Superior temporal gyrus (tissue), 1 donor: Measurements from ENCODE around the gene RARG.
"Not testable (repeated sequence)": the region's sequence is repeated elsewhere in the genome, so short reads cannot be mapped to it uniquely, and the experiment has no call there.

ENCODE experiments used
- DNase-seq: peaks from one replicate; pipeline ENCODE4 v3.0.0-alpha.2; 2016; ENCODE audit errors: extremely low spot score

The RARG gene

DNA sequence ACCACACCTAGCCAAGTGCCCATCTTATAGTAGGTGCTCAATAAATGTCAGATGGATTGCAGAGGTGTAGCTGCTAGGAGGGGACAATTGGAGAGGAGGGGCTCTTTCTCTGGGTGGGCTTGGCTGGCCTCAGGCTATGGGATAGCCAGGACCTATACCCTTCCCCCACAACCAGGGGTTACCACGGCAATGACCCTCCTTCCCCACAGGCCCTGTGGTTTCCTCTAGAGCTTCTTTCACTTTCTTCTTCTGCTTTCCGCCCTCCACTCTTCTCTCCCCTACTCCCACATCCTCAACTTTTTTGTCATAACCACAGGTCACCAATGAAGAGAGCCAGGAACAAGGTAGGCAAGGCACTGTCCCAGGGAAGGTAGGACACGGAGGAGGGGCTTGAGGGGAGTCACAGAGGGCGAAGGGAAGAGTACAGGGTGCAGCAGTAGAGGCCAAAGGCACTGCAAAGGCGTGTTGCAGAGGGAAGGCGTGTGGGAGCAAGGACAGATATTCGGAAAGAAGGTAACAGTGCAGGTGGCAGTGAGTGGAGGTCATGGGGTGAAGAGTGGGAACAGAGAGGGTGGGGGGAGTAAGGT, 23.0 kb downstream of the RARG start:
- no peak for DNase-seq

DNA sequence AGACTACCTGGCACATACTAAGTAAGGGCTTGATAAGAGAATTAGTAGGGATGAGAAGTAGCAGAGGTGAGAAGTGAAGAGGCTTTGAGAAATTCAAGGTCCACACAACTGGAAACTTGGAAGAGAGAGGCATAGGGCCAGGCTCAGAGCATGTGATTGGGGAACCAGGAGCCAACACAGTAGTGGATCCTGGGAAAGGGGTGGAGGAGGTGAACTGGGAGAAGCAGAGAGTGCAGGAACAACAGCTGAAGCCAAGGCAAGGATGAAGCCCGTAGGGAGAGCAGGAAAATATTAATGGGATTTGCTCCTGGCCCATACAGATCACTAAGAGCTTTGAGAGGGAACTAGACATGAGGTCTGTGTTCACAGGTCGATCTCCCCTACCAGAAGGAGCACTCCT, 23.6 kb downstream of the RARG start:
- no peak for DNase-seq

DNA sequence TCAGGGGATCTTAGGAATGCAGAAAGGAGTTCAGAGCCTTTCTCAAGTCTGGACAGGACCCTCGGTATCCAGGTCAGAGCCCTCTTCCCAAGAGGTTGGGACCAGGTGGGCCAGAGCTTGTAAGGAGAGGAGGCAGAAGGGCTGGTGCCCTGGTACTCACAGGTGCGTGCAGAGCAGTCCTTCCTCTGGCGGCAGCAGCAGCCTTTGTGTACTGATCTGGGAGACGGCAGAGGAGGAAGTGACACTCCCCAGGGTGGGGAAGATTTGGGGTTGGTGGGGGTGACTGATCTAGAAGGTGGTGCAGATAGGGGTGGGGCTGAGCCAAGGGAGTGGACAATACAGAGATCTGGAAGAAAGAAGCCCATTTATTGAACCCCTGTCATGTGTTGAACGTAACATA, 25.0 kb downstream of the RARG start, which contains the start of gene ITGB7:
Gene ITGB7, minus strand, starts transcription at position 210 of the 400 bp plus-strand sequence. CDS start 6,808 bp downstream, outside the sequence.
- DNase-seq = no peak

DNA sequence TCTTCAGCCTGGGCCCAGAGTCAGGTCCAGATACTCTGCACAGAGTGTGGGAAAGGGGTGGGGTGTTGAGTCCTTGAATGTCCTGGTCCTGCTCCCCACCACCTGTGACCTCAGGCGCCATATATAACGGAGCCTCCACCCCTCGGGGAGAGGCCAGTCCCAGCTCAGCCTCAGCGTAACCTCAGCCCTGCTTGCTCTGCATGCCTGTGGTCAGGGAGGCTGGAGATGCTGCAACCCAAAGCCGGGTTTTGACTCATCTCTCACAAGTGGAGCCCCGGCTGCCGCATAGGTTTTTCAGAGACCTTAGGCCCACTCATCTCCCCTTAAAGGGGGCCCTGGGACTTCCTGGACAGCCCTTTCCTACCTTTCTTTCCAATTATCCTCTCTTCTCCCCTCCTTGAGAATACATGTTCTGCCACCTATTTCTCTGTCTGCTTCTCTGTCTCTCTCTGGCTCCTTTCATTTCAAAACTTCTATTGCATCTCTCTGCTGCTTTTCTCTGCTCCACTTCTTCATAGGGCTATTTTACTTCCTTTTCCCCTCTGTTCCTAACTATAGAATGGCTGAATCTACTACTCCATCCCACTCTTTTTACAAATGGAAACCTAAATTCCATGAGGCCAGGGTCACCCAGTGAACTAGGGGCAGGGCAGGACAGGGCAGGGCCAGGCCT, 26.1 kb downstream of the RARG start:
- no peak for DNase-seq

DNA sequence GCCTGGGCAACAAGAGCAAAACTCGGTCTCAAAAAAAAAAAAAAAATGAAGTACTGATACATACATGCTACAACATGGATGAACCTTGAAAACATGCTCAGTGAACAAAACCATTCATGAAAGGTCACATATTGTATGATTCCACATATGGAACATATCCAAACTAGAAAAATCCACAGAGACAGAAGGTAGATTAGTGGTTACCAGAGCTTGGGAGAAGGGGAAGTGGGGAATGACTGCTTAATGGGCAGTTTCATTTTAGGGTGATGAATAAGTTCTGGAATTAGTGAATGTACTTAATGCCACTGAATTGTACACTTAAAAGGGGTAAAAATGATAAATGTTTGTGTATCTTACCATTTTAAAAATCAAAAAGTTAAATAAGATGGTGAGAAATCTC, 27.7 kb downstream of the RARG start:
- no peak for DNase-seq

DNA sequence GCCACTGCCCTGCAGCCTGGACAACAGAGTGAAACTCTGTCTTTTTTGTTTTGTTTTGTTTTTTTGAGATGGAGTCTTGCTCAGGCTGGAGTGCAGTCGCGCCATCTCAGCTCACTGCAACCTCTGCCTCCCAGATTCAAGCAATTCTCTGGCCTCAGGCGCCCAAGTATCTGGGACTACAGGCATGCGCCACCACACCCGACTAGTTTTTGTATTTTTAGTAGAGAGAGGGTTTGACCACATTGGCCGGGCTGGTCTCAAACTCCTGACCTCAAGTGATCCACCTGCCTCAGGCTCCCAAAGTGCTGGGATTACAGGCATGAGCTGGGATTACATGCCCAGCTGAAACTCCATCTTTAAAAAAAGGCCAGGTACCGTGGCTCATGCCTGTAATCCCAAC, 29.7 kb downstream of the RARG start:
- DNase-seq = not testable (repeated sequence)

DNA sequence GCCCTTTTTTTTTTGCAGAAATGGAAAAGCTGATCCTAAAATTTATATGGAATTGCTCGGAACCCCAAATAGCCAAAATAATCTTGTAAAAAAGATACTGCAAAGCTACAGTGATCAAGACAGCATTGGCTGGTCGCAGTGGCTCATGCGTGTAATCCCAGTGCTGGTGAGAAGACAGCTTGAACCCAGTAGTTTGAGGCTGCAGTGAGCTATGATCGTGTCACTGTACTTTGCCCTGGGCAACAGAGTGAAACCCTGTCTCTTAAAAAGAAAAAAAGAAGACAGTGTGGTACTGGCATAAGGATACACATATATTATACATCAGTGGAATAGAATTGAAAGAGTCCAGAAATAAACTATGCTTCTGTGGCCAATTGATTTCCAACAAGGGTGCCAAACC, 30.4 kb downstream of the RARG start:
- DNase-seq = no peak

DNA sequence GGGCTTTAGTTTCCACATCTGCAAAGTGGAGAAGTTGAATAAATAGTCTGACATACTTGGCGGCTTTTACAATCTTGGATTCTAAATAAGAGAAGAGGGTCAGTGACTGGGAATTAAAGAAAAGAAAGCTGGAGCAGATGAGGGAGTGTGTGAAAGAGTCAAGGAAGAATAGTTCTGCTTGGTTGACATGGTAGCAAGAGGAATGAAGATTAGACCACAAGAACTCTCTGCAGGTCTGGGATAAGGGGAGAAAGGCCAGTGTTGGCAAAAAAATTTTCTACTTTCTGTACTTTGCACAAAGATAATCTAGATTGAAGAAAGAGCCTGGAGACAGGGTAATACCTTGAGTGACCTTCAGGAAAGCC, 30.9 kb downstream of the RARG start:
- DNase-seq = no peak

DNA sequence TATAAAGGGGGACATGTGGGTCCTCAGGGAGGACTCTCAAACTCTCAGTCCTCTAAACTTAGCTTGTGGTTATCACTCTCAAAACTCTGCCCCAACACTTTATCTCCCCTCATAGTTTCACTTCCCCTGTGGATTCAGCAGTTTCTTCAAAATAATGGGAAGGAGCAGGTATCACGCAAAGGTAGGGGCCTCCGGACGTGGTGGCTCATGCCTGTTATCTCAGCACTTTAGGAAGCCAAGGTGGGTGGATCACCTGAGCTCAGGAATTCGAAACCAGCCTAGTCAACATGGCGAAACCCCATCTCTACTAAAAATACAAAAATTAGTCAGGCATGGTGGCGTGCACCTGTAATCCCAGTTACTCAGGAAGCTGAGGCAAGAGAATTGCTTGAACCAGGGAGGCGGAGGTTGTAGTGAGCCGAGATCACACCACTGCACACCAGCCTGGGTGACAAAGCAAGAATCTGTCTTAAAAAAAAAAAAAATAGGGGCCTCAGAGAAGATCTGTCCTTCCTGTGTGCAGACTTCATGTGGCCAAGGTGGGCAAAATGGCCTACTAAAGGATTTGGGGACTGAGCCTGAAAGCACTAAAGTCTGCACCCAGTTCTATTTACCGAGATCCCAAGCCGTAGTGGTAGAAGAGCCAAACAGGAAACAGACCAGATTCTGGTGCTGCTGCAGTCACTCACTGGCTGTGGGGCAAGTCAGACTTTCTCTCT, 31.4 kb downstream of the RARG start:
- no peak for DNase-seq

DNA sequence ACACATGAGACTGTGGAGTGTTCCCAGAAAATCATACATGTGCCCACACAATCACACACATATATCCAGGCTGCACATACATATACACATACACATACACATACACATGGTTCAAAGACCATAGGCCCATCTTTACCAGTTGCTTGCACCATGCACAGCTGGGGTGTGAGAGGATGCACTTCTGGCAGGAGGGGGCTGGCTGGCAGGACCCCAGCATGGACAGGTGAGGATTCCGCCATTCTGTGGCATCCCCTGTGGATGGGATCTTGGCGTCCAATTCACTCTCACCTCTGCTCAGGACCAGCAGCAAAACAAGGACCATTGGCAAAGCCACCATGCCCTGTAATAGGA, 31.9 kb downstream of the RARG start:
- no peak for DNase-seq

DNA sequence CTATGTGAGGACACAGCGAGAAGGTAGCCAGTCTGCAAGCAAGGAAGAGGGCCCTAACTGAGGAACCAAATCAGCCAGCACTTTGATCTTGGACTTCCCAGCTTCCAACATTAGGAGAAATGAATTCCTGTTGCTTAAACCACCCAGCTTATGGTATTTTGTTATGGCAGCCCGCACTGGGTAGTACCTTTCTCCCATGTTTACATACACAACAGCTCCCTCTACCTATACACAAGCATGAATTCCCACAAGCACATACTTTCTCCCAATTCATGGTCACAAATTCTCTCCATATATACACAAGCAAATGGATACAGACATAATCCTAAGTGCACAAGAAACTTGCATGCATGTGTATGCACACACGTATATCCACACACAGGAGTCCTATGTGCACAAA, 32.3 kb downstream of the RARG start:
- DNase-seq = no peak

DNA sequence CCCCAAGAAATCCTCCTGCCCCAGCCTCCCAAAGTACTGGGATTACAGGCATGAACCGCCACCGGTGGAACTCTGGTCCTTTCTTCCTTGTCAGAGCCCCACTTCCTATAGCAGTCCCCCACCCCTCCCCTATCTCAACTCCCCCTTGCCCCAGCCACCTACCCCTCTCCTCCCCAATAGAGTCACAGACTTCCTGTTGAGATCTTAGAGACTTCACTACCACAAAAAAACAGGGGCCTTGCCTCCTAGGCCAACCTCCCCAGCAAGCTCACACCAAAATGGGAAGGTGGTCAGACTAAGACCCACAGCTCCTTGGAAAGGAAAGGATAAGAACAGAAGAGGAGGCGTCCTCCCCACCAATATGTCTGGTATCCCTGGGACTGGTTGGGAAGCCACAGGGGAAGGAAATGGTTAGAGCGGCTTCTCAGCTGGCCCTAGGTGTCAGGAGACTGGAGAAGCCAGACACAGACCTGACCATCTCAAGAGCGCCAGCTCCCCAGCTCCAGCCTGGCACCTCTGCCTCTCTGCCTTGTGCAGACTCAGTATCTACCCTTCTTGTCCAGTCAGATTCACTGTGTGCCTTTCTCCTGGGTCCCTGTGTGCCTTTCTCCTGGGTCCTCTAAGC, 33.4 kb downstream of the RARG start:
- DNase-seq = no peak

DNA sequence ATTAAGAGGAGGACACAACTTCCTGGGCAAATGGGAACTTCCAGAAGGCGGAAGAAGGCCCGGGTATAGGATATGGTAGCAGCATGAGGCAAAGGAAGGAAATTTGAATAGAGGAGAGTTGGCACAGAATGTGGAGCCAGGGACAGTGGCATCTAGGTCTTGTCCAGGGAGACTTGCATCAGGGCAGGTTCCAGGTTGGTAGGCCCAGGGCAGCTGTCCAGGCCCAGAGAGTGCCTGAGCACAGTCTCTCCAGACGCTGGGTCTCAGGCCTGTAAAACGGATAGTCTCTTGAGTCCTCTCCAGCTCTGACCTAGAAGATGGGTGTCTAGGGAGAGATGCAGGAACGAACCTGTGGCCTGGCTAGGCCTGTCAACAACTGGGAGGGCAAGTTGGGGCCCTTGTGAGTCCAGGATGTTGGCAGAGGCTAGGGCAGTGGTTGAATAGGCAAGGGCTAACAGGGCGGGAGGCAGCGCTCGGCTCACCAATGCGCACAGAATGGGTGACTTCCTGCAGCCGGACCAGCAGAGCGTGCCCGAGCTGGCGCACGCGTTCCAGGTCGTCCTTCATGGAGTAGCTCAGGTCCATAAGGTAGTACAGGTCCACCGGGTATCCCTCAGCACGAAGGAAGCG, 34.9 kb downstream of the RARG start:
- no peak for DNase-seq

DNA sequence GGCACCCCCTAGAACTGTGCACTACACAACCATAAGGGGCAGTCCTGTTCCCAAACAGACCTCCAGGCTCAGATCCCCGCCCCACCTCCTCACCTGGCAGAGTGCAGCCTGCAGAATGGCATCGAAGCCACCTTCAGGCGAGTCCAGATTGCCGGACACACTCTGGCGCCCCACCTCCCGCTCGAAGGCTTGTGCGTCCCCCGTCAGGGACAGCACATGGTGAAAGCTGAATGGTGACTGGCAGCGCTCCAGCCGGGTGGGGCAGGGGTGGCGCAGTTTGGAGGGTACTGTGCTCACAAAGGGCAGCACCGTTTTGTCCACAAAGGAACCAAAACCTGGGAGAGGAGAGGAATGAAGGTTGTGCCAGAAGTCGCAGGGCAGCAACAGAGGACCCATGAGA, 35.5 kb downstream of the RARG start:
- DNase-seq = no peak

DNA sequence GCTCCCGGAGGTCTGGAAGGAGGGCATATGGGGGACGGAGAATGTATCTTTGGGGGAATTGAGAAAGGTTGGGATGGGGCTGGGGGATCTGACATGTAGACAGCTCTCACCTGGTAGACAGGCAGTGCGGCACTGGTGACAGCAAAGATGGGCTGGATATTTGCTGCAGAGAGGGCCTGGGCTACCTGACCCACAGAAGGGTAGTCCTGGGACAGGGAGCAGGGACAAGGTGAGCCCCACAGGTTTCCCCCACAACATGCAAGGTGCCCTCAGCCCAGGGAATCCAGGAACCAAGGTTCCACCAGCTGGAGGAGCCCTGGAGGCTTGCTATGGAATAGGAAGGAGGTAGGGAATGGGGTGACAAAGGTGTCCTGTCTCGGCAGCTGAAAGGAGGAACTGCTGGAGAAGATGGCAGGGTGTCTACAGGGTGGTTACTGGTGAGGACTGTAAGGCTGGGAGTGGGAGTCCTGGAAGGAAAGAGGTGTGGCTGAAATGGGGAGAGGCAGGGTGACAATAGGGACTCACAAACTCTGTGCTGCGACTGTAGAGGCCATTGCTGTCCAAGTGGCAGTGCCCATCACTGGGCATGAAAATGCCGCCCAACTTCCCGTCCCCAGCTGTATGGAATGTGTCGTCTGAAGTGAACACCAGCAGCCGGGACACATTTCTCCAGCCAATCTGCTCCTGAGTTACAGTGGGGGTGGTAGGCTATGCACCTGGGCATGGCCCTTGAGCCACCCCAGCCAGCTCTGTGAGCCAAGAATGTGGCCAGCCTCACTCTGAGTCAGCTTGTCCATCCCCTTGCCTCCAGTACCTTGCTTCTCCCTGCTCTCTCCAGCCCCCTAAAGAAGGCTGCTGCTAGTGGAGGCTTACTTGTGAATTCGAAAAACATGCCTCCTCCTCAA, 36.2 kb downstream of the RARG start:
- DNase-seq = no peak

DNA sequence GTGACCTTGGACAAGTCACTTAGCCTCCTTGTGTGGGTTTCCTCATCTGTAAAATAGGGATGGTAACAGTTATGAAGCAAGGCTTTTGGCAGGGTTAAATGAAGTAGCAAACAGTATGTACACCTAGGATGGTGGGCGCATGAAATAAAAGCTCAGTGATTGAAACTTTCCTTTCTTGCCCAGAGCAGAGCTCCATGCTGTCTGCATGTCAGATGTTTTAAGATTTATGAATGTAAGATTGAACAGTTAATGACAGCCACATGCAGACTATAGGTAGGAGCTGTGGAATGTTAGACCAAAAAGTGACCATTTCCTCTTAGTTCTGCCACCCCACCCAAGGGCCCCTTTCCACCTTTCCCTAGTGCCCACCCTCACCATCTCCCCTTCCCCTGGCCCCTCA, 37.0 kb downstream of the RARG start:
- no peak for DNase-seq

DNA sequence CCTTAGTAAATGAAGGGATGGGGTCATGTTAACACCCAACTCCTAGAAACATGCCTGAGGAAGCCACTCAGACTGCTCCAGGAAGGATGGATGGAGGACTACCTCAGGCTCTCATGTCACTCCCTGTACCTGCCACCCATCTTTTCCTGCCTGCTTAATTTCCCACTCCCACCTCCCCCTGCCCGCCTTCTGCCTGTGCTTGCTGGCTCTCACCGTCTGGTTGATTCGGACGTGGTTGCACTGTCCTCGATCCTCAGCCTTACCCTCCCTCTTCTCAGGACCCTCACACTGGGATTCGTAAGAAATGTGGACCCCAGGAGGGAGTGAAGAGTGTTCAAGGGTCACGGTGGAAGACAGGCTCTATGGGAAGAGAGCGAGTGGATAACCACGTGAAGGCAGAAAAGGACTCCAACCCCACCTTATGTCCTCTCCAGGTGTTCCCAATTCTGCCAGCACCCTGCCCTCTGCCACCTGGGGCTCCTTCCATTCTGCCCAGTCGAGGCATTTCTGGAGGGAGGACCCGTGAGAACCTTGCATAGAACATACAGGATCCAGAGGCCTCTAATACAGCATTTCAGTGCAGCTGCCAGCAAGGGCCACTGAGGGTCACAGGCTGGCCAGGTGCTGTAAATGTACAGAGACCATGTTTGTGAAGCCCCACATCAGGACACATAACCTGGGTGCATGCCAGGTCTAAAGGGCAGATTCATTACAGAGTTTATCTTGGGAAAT, 37.9 kb downstream of the RARG start:
- no peak for DNase-seq

DNA sequence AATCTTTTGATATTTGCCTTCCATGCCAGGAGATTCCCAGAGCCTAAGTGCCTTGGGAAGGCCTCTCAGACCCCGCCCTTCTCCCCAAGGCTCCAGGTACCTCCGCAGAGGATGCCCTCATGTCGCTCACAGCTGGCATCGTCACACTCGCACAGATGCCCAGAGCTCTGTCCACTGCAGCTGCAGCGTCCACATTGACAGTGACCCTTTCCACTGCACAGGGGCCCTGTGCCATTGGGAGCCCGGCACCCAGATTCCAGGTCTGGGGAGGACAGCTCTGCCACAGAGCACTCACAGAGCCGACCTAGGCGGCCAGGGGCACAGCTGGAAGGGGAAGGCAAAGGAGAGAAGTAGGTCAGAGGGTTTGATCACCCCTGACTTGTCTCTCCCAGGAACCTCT, 39.0 kb downstream of the RARG start:
- DNase-seq = no peak

DNA sequence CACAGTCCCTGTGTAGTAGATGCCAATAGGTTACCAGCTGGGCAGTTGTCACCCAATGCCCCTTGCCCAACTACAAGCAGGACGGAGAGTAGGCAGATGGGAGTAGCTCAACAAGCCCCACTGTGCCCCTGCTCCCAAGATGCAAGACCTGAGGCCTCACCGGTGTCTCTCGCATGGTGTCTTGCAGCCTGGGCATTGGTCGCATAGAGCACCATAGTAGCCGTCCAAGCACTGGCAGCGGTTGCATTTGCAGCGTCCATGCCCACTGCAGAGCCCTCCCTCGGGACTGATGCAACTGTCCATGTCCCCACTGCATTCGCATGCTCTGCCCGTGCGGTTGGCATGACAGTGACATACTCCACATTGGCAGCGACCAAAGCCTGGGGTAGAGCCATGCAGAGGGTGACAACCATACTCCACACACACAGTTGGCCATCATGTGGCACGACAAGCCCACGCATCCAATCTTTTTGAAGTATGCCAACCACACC, 39.4 kb downstream of the RARG start:
- DNase-seq = no peak

DNA sequence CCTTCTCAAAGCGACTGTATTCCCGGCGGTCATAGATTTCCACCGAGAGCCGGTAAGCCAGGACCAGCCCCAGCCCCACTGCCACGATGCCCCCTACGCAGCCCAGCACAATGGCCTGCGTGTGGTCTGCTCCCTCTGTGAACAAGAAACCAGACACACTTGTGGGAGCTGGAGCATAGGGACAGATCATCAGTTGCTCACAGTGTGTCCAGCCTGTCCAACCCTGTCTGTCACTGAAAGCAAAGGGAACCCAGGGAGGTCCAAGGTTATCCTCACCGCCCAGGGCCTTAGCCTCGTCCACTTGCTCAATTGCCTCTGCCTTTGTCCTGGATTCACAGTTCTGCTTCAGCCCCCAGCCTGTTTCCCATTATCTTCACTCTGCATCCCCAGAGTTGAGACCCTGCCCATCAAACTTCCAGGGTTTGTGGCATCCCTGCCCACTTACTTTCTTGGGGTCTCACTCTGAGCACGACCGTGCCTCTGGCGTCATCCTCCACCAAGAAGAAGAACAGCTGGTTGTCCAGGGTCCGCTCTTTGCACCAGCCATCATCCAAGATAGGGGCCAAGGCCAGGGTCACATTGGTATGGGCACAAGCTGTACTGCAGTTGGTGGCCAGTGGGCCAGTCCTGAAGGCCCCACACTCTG, 40.0 kb downstream of the RARG start:
- no peak for DNase-seq
